Measurements from ENCODE around the gene OTOA. TPM values are rescaled to one million over a fixed set of nuclear protein-coding genes. Genes with fewer than 3 reads are reported as not detected.

OTOA gene
- total RNA-seq, 1 donor from 2014 or later = not detected

GRCh38 chr16:21654466-21654865 lies 9.3 kb upstream of the OTOA start:
- Histone ChIP-seq H3K79me2 (ENCODE audit: low read depth) (no peaks in the 10 kb centered on the region), H3K4me3 (no peak overlapping the region), H3K9me3 (ENCODE audit: low read depth) (no peaks in the 10 kb centered on the region), H4K20me1 (ENCODE audit: low read depth) (no peaks in the 10 kb centered on the region), H2AFZ (replicated peaks) (no peak overlapping the region), H3F3A (ENCODE audit: low read depth) (peaks cover 7% of the 10 kb centered on the region), H3K27me3 (no peaks in the 10 kb centered on the region), H3K9ac (no peak overlapping the region), H3K4me1 (no peaks in the 10 kb centered on the region), H3K4me2 (no peak overlapping the region), H3K27ac (no peak overlapping the region), H3K36me3 (no peaks in the 10 kb centered on the region)
- Mint-ChIP-seq H3K4me1 (no peaks in the 10 kb centered on the region), H3K27ac (no peak overlapping the region), H3K9me3 (no peaks in the 10 kb centered on the region), H3K4me3 (no peak overlapping the region), H3K36me3 (peaks cover 8% of the 10 kb centered on the region), H3K27me3 (ENCODE audit: insufficient read depth, low read depth) (no peaks in the 10 kb centered on the region)
- DNase-seq (ENCODE audit: low spot score) = no peak
- TF ChIP-seq EZH2 (IDR thresholded peaks at IDR 0.05) (no peak), CTCF (IDR thresholded peaks at IDR 0.05) (no peak), EZH2phosphoT487 (IDR thresholded peaks at IDR 0.05) (no peak)

DNA sequence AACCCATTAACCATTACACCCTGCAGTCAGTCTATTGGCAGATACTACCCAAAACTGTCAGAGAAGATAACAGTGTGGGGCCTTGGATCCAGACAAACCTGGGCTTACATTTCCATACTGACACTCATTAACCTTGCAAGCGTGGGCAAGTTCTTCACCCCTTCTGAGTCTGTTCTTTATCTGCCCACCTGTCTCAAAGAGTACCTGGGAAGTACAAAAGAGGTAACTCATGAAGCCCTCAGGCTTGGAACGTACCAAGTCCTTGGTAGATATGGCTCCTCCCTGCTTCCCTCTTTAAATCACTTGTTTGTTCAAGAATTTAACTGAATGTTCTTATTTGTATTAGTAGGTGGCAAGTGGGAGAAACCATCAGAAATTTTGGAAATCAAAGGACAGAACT lies 8.9 kb upstream of the OTOA start:
- Mint-ChIP-seq H3K27me3 (ENCODE audit: insufficient read depth, low read depth) (no peaks in the 10 kb centered on the region), H3K27ac (no peak overlapping the region), H3K4me3 (no peak overlapping the region), H3K9me3 (no peaks in the 10 kb centered on the region), H3K4me1 (no peaks in the 10 kb centered on the region), H3K36me3 (peaks cover 8% of the 10 kb centered on the region)
- H4K20me1 ChIP-seq (ENCODE audit: low read depth) = no peaks in the 10 kb centered on the region
- H3K36me3 ChIP-seq = no peaks in the 10 kb centered on the region
- H2AFZ ChIP-seq (replicated peaks) = no peak overlapping the region
- H3K9me3 ChIP-seq (ENCODE audit: low read depth) = no peaks in the 10 kb centered on the region
- no peaks in the 10 kb centered on the region for H3K4me1 ChIP-seq
- peaks cover 7% of the 10 kb centered on the region for H3F3A ChIP-seq (ENCODE audit: low read depth)
- no peak for TF ChIP-seq EZH2 (IDR thresholded peaks at IDR 0.05)
- no peak for TF ChIP-seq CTCF (IDR thresholded peaks at IDR 0.05)
- TF ChIP-seq EZH2phosphoT487 (IDR thresholded peaks at IDR 0.05) = no peak
- no peak overlapping the region for H3K27ac ChIP-seq
- H3K4me2 ChIP-seq = no peak overlapping the region
- H3K9ac ChIP-seq = no peak overlapping the region
- no peaks in the 10 kb centered on the region for H3K79me2 ChIP-seq (ENCODE audit: low read depth)
- no peak overlapping the region for H3K4me3 ChIP-seq
- no peaks in the 10 kb centered on the region for H3K27me3 ChIP-seq
- DNase-seq (ENCODE audit: low spot score) = no peak

DNA sequence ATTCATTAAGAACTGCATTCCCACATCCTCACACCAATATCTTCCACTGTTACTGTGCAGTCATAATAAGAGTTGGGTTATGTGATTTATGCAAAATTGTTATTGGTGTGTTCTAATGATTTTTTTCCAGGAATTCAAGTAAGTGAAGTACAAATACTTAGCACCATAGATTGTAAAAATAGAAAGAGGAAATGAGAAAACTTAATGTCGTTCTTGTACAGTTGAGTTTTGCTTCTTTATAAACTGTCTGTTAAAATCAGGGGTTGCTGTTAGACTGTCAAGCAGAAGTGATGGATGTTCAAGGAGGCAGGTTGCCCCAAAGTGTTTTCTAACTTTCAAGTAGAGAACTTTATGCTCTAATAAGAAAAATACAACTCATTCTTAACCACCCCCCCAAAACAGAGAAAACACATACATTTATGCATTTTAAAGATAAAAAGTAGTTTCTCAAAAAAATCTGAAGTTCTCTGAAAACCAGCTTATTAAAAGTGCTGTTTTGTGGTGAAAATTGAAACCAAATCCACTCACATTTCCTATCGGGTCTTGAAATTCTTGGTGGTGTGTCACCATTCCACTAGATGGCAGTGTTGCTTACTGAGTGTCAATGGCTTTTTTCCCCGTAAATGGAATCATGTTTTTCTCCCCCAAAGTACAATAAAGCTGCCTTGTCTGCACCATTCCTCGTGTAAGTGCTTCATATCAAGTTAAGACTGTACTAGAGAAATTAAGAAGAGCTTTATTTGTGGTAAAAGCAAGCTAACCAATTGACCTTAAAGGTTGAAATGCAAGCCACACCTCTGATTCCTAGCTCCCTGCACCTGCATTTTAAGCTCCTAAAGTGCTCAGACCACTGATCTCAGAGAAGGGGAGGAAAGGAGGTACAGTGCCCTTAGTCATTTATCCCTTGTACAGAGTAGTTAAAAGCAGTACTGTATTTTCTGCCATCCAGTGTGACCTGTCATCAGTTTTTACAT lies 6.7 kb upstream of the OTOA start:
- Histone ChIP-seq H3K27ac (no peak overlapping the region), H3K4me2 (no peak overlapping the region), H3K36me3 (no peaks in the 10 kb centered on the region), H3K27me3 (no peaks in the 10 kb centered on the region), H3F3A (ENCODE audit: low read depth) (peaks cover 7% of the 10 kb centered on the region), H3K79me2 (ENCODE audit: low read depth) (no peaks in the 10 kb centered on the region), H4K20me1 (ENCODE audit: low read depth) (no peaks in the 10 kb centered on the region), H2AFZ (replicated peaks) (no peak overlapping the region), H3K4me1 (no peaks in the 10 kb centered on the region), H3K4me3 (no peak overlapping the region), H3K9ac (no peak overlapping the region), H3K9me3 (ENCODE audit: low read depth) (no peaks in the 10 kb centered on the region)
- no peaks in the 10 kb centered on the region for H3K9me3 Mint-ChIP-seq
- TF ChIP-seq CTCF (IDR thresholded peaks at IDR 0.05) (peak; percentile 93), EZH2 (IDR thresholded peaks at IDR 0.05) (no peak), EZH2phosphoT487 (IDR thresholded peaks at IDR 0.05) (no peak)
- H3K4me1 Mint-ChIP-seq = no peaks in the 10 kb centered on the region
- DNase-seq (ENCODE audit: low spot score) = peak; percentile 78
- no peaks in the 10 kb centered on the region for H3K27me3 Mint-ChIP-seq (ENCODE audit: insufficient read depth, low read depth)
- H3K36me3 Mint-ChIP-seq = peaks cover 8% of the 10 kb centered on the region
- no peak overlapping the region for H3K4me3 Mint-ChIP-seq
- H3K27ac Mint-ChIP-seq = no peak overlapping the region
